Smooth muscle cell (in vitro differentiated cells): ENCODE results near the gene SH3TC1. TPM values are rescaled to one million over a fixed set of nuclear protein-coding genes. Genes with fewer than 3 reads are reported as not detected.

Experiments
- DNase-seq: peaks from one replicate; lab custom pipeline; 2025; ENCODE audit not compliant: unreplicated experiment; lab: John Stamatoyannopoulos, UW
- H2AFZ ChIP-seq: fragments of 200-600 bp; sonication (generic); 2 replicates; pipeline ENCODE4 v1.6.0; 2016; ENCODE audit warnings: antibody characterized with exemption, low read depth, mild to moderate bottlenecking
- H3F3A ChIP-seq: fragments of 200-600 bp; sonication (generic); 2 replicates; pipeline ENCODE4 v1.6.0; 2017; ENCODE audit warnings: antibody characterized with exemption, low read depth
- H3K27ac ChIP-seq: fragments of 200-600 bp; sonication (generic); 2 replicates; pipeline ENCODE4 v1.5.1; 2016; ENCODE audit warnings: low read depth, mild to moderate bottlenecking
- H3K27me3 ChIP-seq: fragments of 200-600 bp; sonication (generic); 2 replicates; pipeline ENCODE4 v1.6.1; 2016; ENCODE audit warnings: low read depth, mild to moderate bottlenecking
- H3K36me3 ChIP-seq: fragments of 200-600 bp; sonication (generic); 2 replicates; pipeline ENCODE4 v1.5.1; 2016; ENCODE audit warnings: low read depth
- H3K4me1 ChIP-seq: fragments of 200-600 bp; sonication (generic); 2 replicates; pipeline ENCODE4 v1.5.1; 2016; ENCODE audit warnings: low read depth
- H3K4me2 ChIP-seq: fragments of 200-600 bp; sonication (generic); 2 replicates; pipeline ENCODE4 v1.6.0; 2016; ENCODE audit warnings: mild to moderate bottlenecking
- H3K4me3 ChIP-seq: fragments of 200-600 bp; sonication (generic); 2 replicates; pipeline ENCODE4 v1.5.1; 2016; ENCODE audit warnings: mild to moderate bottlenecking
- H3K79me2 ChIP-seq: fragments of 200-600 bp; sonication (generic); 2 replicates; pipeline ENCODE4 v1.6.0; 2016; ENCODE audit warnings: low read depth, mild to moderate bottlenecking
- H3K9ac ChIP-seq: fragments of 200-600 bp; sonication (generic); 2 replicates; pipeline ENCODE4 v1.6.0; 2016; ENCODE audit warnings: low read depth
- H3K9me3 ChIP-seq: fragments of 200-600 bp; sonication (generic); replicated peaks from 2 replicates; pipeline ENCODE4 v1.5.1; 2016; ENCODE audit warnings: low read depth
- H4K20me1 ChIP-seq: fragments of 200-600 bp; sonication (generic); 2 replicates; pipeline ENCODE4 v1.6.0; 2016; ENCODE audit warnings: low read depth
- CTCF ChIP-seq: fragments of 200-600 bp; sonication (generic); IDR thresholded peaks from 2 replicates; pipeline ENCODE4 v1.5.1; 2017; ENCODE audit warnings: borderline replicate concordance, mild to moderate bottlenecking, antibody characterized with exemption; ENCODE audit not compliant: insufficient read depth, poor library complexity, severe bottlenecking
- WGBS: methylation state at CpG from one replicate; pipeline ENCODE4 v1.1.7; 2016; ENCODE audit warnings: low lambda C conversion rate; 5-methylcytosine and 5-hydroxymethylcytosine counted together
- polyA plus RNA-seq: library from polyadenylated mRNA; unstranded; fragments of >200 nt; fragmentation: Nextera tagmentation; extraction: Ambion mirVana; gene quantifications from 2 replicates; pipeline ENCODE4 v1.2.1, GENCODE V29; 2016
- total RNA-seq: library from RNA; depleted of rRNA; stranded (reverse); fragments of >200 nt; gene quantifications from 2 replicates; pipeline ENCODE4 v1.2.3, GENCODE V29; 2014

SH3TC1 gene
- total and polyA plus RNA-seq, 2 experiments from 2014 or later = 7.8 to 17.7 TPM

DNA sequence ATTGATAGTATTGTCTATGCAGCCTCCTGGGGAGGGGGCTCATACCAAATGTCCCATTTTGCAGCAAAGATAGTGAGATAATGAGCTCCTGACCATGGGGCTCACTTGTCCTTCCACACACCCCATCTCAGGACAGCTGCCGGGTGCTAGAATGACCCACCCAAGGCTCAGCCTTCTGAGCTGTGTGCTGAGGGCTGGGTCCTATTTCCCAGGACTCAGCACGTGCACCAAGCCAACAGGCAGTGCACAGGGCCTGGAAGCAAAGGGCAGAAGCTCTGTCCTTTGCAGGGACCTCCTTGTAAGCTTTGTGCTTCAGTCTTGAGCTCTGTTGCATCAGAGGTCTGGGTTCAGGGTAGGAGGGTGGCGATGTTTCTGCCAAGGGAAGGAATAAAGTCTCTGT is 29.3 kb upstream of the SH3TC1 start:
- no peak overlapping the region for H3K4me3 ChIP-seq
- WGBS = 88% methylated on average over 3 of the region's 3 CpGs
- H3K4me1 ChIP-seq = no peaks in the 10 kb centered on the region
- no peak overlapping the region for H2AFZ ChIP-seq
- no peak for DNase-seq
- H3K79me2 ChIP-seq = no peaks in the 10 kb centered on the region
- no peak overlapping the region for H3K4me2 ChIP-seq
- no peak overlapping the region for H3K27ac ChIP-seq
- H4K20me1 ChIP-seq = no peaks in the 10 kb centered on the region
- H3K9me3 ChIP-seq = no peaks in the 10 kb centered on the region
- no peaks in the 10 kb centered on the region for H3K36me3 ChIP-seq
- H3K9ac ChIP-seq = no peak overlapping the region
- no peak for TF ChIP-seq CTCF
- H3K27me3 ChIP-seq = no peaks in the 10 kb centered on the region
- H3F3A ChIP-seq = no peaks in the 10 kb centered on the region

DNA sequence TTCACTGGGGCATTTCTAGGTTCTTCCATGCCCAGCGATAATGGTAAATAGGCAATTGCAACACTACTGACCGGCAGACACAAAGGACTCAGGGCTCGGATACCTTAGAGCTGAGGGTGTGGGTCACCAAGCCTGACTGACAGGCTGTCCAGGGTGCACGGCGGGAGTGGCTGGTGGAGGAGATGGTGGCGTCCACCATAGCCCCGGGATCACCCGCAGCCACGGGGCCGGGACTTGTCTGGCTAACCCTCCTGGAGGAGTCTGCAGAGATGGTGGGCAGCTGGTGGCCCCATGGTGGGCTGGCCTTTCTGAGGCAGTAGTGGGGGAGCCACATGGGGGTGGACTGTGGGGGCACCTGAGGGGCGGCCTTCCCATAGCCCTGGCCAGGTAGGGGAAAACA is 28.7 kb upstream of the SH3TC1 start:
- DNase-seq = no peak
- 98% methylated on average over 10 of the region's 11 CpGs for whole genome bisulfite sequencing
- no peak overlapping the region for H2AFZ ChIP-seq

GRCh38 chr4:8171266-8171665 is 27.8 kb upstream of the SH3TC1 start:
- DNase-seq = no peak
- Histone ChIP-seq H3K9ac (no peak overlapping the region), H3K27me3 (no peaks in the 10 kb centered on the region), H3K27ac (no peak overlapping the region), H3K4me2 (no peak overlapping the region), H3F3A (no peaks in the 10 kb centered on the region), H3K9me3 (no peaks in the 10 kb centered on the region), H2AFZ (no peak overlapping the region), H4K20me1 (no peaks in the 10 kb centered on the region), H3K4me3 (no peak overlapping the region), H3K79me2 (no peaks in the 10 kb centered on the region), H3K36me3 (no peaks in the 10 kb centered on the region), H3K4me1 (no peaks in the 10 kb centered on the region)
- no peak for TF ChIP-seq CTCF
- WGBS = 95% methylated on average over 7 of the region's 7 CpGs

More for the DNA sequence above, 28.7 kb upstream of the SH3TC1 start:
- Histone ChIP-seq H3K9ac (no peak overlapping the region), H3K27me3 (no peaks in the 10 kb centered on the region), H3K4me3 (no peak overlapping the region), H3K4me1 (no peaks in the 10 kb centered on the region), H3K4me2 (no peak overlapping the region), H3K9me3 (no peaks in the 10 kb centered on the region), H3K79me2 (no peaks in the 10 kb centered on the region), H4K20me1 (no peaks in the 10 kb centered on the region), H3K36me3 (no peaks in the 10 kb centered on the region), H3F3A (no peaks in the 10 kb centered on the region), H3K27ac (no peak overlapping the region)
- TF ChIP-seq CTCF = no peak

DNA sequence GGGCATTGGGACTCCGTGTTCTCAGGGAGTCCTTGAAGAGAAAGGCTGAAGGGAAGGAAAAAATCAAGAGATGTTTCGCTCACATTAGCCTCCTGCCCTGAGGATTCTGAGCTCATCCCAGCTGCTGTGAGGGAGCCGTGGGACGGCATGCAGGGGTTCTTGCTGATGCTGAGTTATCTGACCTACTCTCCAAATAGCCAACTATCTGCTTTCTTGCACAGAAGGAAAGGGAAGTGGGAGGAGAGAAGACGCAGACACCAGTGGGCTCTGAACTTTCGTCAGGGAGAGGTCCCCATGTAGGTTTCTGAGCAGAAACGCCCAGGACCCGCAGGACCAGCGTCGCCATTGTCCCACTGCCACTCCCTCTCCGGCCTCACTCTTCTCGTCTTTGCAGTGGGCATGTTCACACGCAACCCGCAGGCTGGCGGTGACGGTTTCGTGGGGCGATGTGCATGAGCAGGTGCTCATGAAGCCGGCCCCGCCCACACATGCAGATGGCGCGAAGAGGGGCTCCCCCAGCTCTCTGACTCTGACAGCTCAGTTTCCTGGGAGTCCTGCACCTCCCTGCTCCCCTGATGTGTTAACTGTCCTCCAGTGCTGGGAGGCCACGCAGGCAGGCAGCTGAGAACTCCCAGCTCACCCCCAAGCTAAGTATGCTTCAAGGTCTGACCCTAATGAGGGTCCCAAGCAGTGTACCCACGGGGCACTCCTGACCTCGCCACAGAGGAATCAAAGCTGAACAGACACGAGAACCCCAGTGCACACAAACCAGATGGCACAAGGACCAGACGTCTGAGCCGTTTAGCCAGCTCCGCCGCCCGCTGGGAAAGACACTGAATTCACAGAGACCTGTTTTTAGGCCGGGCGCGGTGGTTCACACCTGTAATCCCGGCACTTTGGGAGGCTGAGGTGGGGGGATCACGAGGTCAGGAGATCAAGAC is 26.8 kb upstream of the SH3TC1 start:
- H3K27me3 ChIP-seq = no peaks in the 10 kb centered on the region
- no peaks in the 10 kb centered on the region for H3K36me3 ChIP-seq
- no peak for TF ChIP-seq CTCF
- 86% methylated on average over 35 of the region's 36 CpGs for WGBS
- H3K9me3 ChIP-seq = no peaks in the 10 kb centered on the region
- H3K9ac ChIP-seq = no peak overlapping the region
- no peak overlapping the region for H2AFZ ChIP-seq
- H3K4me2 ChIP-seq = no peak overlapping the region
- no peak for DNase-seq
- no peak overlapping the region for H3K4me3 ChIP-seq
- H3K4me1 ChIP-seq = no peaks in the 10 kb centered on the region
- no peaks in the 10 kb centered on the region for H3F3A ChIP-seq
- H3K27ac ChIP-seq = no peak overlapping the region
- no peaks in the 10 kb centered on the region for H4K20me1 ChIP-seq
- H3K79me2 ChIP-seq = no peaks in the 10 kb centered on the region
